ENCODE measurements around the gene PTPRT. TPM values are rescaled to one million over a fixed set of nuclear protein-coding genes. Genes with fewer than 3 reads are reported as not detected.

PTPRT gene
- total RNA-seq, 1 donor from 2014 or later = not detected

DNA sequence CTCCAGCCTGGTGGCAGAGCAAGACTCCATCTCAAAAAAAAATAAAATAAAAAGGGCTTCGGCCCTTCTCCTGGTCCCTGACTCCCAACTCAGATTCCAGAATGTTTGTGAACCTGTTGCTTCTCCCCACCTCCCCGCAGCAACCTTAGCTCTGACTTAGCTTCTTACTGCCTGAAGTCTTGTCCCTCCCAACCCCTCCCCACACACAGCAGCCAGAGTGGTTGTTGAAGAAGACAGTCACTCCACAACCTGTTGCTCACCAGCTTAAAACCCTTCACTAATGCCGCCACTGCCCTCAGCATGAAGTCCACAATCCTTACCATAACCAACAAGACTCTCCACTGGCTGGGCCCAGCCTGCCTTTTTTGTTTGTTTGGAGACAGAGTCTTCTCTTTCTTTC, 6.5 kb upstream of the PTPRT start:
- Mint-ChIP-seq H3K27ac (no peak overlapping the region), H3K9me3 (no peaks in the 10 kb centered on the region), H3K27me3 (ENCODE audit: low read depth) (peaks cover 3% of the 10 kb centered on the region), H3K36me3 (ENCODE audit: low read depth) (no peaks in the 10 kb centered on the region), H3K4me1 (ENCODE audit: low read depth) (no peaks in the 10 kb centered on the region), H3K4me3 (ENCODE audit: low read depth) (no peak overlapping the region)
- intact Hi-C loops (cut with micrococcal nuclease) = no loop called here
- DNase-seq (ENCODE audit: low spot score) = no peak

DNA sequence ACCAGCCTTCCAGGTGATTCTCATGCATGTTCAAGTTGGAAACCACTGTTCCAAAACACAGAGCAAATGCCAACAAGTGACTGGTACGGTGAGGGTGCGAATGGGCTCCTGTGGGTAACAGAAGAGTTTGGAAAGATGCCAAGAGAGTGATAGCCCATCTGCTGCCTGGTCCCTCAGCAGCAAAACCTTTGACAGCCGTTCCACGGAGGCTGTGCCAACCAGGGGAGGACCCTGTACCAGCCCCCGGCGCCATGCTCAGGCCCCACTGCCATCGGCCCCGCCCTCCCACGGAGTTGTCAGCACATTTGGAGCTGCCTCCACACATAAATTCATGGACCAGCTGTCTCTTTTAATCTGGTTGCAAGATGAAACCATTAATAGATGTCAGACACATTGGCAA, 4.4 kb upstream of the PTPRT start:
- H3K4me3 Mint-ChIP-seq (ENCODE audit: low read depth) = no peak overlapping the region
- H3K27me3 Mint-ChIP-seq (ENCODE audit: low read depth) = peaks cover 14% of the 10 kb centered on the region
- H3K9me3 Mint-ChIP-seq = no peaks in the 10 kb centered on the region
- no peaks in the 10 kb centered on the region for H3K36me3 Mint-ChIP-seq (ENCODE audit: low read depth)
- intact Hi-C loops (cut with micrococcal nuclease) = no loop called here
- H3K4me1 Mint-ChIP-seq (ENCODE audit: low read depth) = no peaks in the 10 kb centered on the region
- H3K27ac Mint-ChIP-seq = no peak overlapping the region
- no peak for DNase-seq (ENCODE audit: low spot score)

- Mint-ChIP-seq H3K4me3 (ENCODE audit: low read depth) (no peak overlapping the region), H3K27me3 (ENCODE audit: low read depth) (peaks cover 18% of the 10 kb centered on the region), H3K9me3 (no peaks in the 10 kb centered on the region), H3K4me1 (ENCODE audit: low read depth) (no peaks in the 10 kb centered on the region), H3K27ac (no peak overlapping the region), H3K36me3 (ENCODE audit: low read depth) (no peaks in the 10 kb centered on the region)
- intact Hi-C loops (cut with micrococcal nuclease) = no loop called here
- DNase-seq (ENCODE audit: low spot score) = no peak
Observed at GRCh38 chr20:43193443-43193842, 3.7 kb upstream of the PTPRT start.

GRCh38 chr20:43191946-43192863, 2.5 kb upstream of the PTPRT start:
- Mint-ChIP-seq H3K9me3 (no peaks in the 10 kb centered on the region), H3K27me3 (ENCODE audit: low read depth) (peaks cover 29% of the 10 kb centered on the region), H3K4me1 (ENCODE audit: low read depth) (peaks cover 2% of the 10 kb centered on the region), H3K36me3 (ENCODE audit: low read depth) (no peaks in the 10 kb centered on the region), H3K4me3 (ENCODE audit: low read depth) (no peak overlapping the region), H3K27ac (no peak overlapping the region)
- DNase-seq (ENCODE audit: low spot score) = no peak
- intact Hi-C loops (cut with micrococcal nuclease) = no loop called here

DNA sequence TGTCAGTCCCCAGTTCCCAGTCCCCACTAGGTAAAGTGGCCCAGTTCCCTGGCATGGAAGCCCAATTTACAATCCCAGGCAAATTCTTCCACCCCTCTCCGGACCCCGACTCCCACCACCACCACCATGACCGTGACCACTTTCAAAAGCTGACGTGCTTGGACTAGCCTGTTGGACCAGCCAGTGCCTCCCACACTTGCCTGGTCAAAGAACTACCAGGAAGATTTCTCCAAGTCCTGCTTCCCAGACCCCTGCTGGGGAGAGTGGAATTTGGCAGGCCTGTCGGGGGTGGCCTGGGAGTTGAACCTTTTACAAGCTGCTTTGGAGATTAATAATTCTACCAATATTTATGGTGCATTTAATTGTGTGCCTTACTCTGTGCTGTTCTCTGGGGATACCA, 1.4 kb upstream of the PTPRT start:
- no peaks in the 10 kb centered on the region for H3K9me3 Mint-ChIP-seq
- H3K27ac Mint-ChIP-seq = no peak overlapping the region
- H3K36me3 Mint-ChIP-seq (ENCODE audit: low read depth) = no peaks in the 10 kb centered on the region
- intact Hi-C loops (cut with micrococcal nuclease) = no loop called here
- H3K4me3 Mint-ChIP-seq (ENCODE audit: low read depth) = no peak overlapping the region
- peaks cover 34% of the 10 kb centered on the region for H3K27me3 Mint-ChIP-seq (ENCODE audit: low read depth)
- DNase-seq (ENCODE audit: low spot score) = no peak
- peaks cover 2% of the 10 kb centered on the region for H3K4me1 Mint-ChIP-seq (ENCODE audit: low read depth)

DNA sequence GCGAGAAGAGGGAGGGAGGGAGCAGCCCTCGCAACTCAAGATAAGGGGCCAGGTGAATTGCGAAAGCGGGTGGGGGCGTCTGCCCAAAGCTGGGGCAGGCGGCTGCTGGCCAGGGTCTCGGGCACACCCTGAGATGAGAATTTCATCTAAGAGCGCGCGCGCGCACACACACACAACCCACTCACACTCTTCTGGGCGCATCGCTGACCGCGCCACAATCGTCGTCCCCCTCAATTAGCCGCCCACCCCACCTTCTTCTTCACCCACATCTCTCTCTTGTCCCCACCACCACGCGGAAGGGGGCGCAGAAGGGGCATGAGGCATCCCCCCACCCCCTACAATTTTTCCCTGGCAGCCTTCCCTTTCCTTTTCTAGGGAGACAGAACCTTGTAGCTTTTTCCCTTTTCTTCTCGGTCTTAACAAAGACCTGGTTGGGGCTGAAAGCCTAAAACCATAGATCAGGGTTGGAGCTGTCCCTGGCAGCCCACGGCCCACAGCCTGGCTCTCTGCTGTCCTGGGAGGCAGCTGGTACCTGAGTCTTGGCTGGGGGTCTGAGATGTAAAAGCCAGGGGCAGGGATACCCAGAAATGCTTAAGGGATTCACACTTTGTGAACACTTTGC, 737 bp upstream of the PTPRT start:
- Mint-ChIP-seq H3K4me1 (ENCODE audit: low read depth) (peaks cover 2% of the 10 kb centered on the region), H3K36me3 (ENCODE audit: low read depth) (no peaks in the 10 kb centered on the region), H3K27me3 (ENCODE audit: low read depth) (peaks cover 34% of the 10 kb centered on the region), H3K4me3 (ENCODE audit: low read depth) (no peak overlapping the region), H3K9me3 (no peaks in the 10 kb centered on the region), H3K27ac (no peak overlapping the region)
- intact Hi-C loops (cut with micrococcal nuclease) = no loop called here
- no peak for DNase-seq (ENCODE audit: low spot score)

- DNase-seq (ENCODE audit: low spot score) = no peak
- Mint-ChIP-seq H3K27ac (no peak overlapping the region), H3K27me3 (ENCODE audit: low read depth) (peaks cover 34% of the 10 kb centered on the region), H3K4me1 (ENCODE audit: low read depth) (peaks cover 2% of the 10 kb centered on the region), H3K36me3 (ENCODE audit: low read depth) (no peaks in the 10 kb centered on the region), H3K9me3 (no peaks in the 10 kb centered on the region), H3K4me3 (ENCODE audit: low read depth) (no peak overlapping the region)
- intact Hi-C loops (cut with micrococcal nuclease) = loop anchor here (5.0 to 10.0 kb wide), 2 partner anchors 1234 to 1452 kb away; no protein-coding TSS in a partner anchor
Observed at GRCh38 chr20:43188861-43189553, 699 bp downstream of the PTPRT start.

- no peak for DNase-seq (ENCODE audit: low spot score)
- Mint-ChIP-seq H3K27ac (no peak overlapping the region), H3K4me3 (ENCODE audit: low read depth) (no peak overlapping the region)
Observed at GRCh38 chr20:43188234-43188653, 1.5 kb downstream of the PTPRT start.

DNA sequence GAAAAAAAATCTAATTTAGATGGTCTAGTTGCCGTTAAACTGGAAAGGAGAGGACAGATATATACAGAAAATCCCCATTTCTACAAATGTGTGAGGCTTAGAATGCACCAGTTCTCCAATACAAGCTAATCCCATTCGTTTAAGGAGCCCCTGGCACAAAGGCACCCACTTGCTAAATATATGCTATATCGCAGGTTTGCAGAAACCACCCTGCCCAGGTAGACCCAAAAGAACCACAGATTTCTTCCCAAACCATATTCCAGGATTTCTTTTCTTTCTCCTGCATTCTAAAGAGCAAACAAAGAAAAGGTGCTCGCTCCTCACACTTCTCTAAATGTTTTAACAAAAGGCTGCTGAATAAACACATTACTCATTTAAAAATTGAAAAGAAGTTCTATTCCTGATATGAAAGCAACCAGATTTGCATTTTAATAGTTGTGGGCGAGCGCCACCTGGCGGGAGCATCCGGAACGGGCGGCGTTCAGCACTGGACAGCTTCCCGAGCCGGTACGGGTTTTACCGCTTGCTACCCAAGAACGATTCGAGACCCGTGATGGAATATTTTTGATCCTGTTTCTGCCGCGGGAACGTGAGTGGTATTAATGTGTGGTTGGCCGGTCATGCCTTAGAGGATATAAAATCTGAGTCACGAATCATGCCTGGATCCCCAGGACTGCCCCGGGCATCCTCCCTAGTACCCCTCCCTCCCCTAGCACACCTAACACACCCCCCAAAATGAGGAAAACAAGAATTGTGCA, 2.1 kb downstream of the PTPRT start:
- intact Hi-C loops (cut with micrococcal nuclease) = loop anchor here (5.0 to 10.0 kb wide), 2 partner anchors 1233 to 1450 kb away; no protein-coding TSS in a partner anchor
- H3K27ac Mint-ChIP-seq = no peak overlapping the region
- H3K9me3 Mint-ChIP-seq = no peaks in the 10 kb centered on the region
- no peak overlapping the region for H3K4me3 Mint-ChIP-seq (ENCODE audit: low read depth)
- peaks cover 34% of the 10 kb centered on the region for H3K27me3 Mint-ChIP-seq (ENCODE audit: low read depth)
- no peaks in the 10 kb centered on the region for H3K36me3 Mint-ChIP-seq (ENCODE audit: low read depth)
- peak; percentile 53 for DNase-seq (ENCODE audit: low spot score)
- H3K4me1 Mint-ChIP-seq (ENCODE audit: low read depth) = peaks cover 2% of the 10 kb centered on the region

More at GRCh38 chr20:43188234-43188653, 1.5 kb downstream of the PTPRT start:
- Mint-ChIP-seq H3K9me3 (no peaks in the 10 kb centered on the region), H3K4me1 (ENCODE audit: low read depth) (peaks cover 2% of the 10 kb centered on the region), H3K36me3 (ENCODE audit: low read depth) (no peaks in the 10 kb centered on the region), H3K27me3 (ENCODE audit: low read depth) (peaks cover 34% of the 10 kb centered on the region)
- intact Hi-C loops (cut with micrococcal nuclease) = loop anchor here (5.0 to 10.0 kb wide), 2 partner anchors 1233 to 1451 kb away; no protein-coding TSS in a partner anchor

DNA sequence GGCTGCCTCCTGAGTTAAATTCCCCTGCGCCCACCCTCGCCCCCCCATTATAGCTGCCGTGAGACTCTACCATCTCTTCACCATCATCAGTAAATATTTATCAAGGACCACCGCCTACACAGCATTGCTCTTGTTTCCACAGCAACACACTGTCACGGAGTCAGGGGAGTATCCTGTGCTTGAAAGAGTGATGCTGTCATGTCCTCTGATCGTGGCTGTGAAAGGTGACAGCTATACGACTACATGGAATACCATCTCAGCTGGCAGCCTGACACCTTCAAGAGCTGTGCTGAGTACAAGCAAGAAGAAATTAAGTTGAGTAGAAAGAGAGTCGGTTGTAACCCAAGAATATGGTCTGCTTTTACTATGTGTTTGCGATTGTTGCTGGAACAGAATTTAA, 3.4 kb downstream of the PTPRT start:
- no peak for DNase-seq (ENCODE audit: low spot score)
- Mint-ChIP-seq H3K9me3 (no peaks in the 10 kb centered on the region), H3K4me1 (ENCODE audit: low read depth) (peaks cover 2% of the 10 kb centered on the region), H3K27ac (no peak overlapping the region), H3K27me3 (ENCODE audit: low read depth) (peaks cover 31% of the 10 kb centered on the region), H3K4me3 (ENCODE audit: low read depth) (no peak overlapping the region), H3K36me3 (ENCODE audit: low read depth) (no peaks in the 10 kb centered on the region)
- intact Hi-C loops (cut with micrococcal nuclease) = loop anchor here (5.0 to 10.0 kb wide), 2 partner anchors 1232 to 1449 kb away; no protein-coding TSS in a partner anchor

DNA sequence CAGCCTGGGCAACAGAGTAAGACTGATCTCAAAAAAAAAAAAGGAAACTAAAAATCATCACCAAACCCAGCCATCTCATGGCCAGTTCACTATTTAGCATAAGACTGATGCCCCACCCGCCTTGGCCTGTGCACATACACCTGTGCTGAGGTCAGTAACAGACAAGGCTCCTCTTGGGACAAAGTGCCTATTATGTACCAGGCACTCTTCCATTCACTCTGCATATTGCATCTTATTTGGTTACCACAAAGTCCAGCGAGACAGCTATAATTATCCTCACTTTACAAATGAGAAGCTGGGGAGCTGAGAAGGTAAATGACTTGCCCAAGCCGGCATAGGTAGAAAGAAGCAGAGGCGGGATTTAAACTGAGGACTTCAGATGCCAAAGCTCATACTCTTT, 3.8 kb downstream of the PTPRT start:
- H3K4me1 Mint-ChIP-seq (ENCODE audit: low read depth) = peaks cover 2% of the 10 kb centered on the region
- H3K36me3 Mint-ChIP-seq (ENCODE audit: low read depth) = no peaks in the 10 kb centered on the region
- intact Hi-C loops (cut with micrococcal nuclease) = loop anchor here (5.0 to 10.0 kb wide), 2 partner anchors 1231 to 1449 kb away; no protein-coding TSS in a partner anchor
- peaks cover 28% of the 10 kb centered on the region for H3K27me3 Mint-ChIP-seq (ENCODE audit: low read depth)
- DNase-seq (ENCODE audit: low spot score) = no peak
- no peak overlapping the region for H3K27ac Mint-ChIP-seq
- H3K4me3 Mint-ChIP-seq (ENCODE audit: low read depth) = no peak overlapping the region
- H3K9me3 Mint-ChIP-seq = no peaks in the 10 kb centered on the region

DNA sequence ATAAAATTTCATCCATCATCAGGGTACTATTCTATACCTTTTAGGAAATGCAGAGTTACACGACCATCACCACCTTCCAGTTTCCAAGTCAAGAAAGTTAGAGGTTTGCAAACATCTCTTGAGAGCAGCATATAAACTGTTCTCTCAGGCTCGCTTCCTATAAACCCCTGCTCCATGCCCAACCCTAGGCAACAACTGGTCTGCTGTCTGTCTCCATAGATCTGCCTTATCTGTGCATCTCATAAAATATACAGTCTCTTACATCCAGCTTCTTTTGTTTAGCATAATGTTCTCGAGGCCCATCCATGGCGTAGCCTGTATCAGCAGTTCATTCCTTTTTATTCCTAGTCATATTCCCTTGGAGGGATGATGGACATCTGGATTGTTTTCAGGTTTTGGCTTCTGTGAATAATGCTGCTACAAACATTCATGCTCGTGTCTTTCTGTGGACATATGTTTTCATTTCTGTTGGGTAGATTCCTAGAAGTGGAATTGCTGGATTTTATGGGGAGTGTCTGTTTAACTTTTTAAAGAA, 6.1 kb downstream of the PTPRT start:
- Mint-ChIP-seq H3K4me1 (ENCODE audit: low read depth) (peaks cover 2% of the 10 kb centered on the region), H3K36me3 (ENCODE audit: low read depth) (no peaks in the 10 kb centered on the region), H3K27ac (no peak overlapping the region), H3K27me3 (ENCODE audit: low read depth) (peaks cover 17% of the 10 kb centered on the region), H3K9me3 (no peaks in the 10 kb centered on the region), H3K4me3 (ENCODE audit: low read depth) (no peak overlapping the region)
- intact Hi-C loops (cut with micrococcal nuclease) = loop anchor here (10.0 kb wide), 1 partner anchor 1229 kb away; no protein-coding TSS in a partner anchor
- DNase-seq (ENCODE audit: low spot score) = no peak
